Mucosa of descending colon (tissue), 3 donors: ENCODE measurements around the gene HKDC1. TPM values are rescaled to one million over a fixed set of nuclear protein-coding genes. Genes with fewer than 3 reads are reported as not detected.

Experiments used
- ATAC-seq: fragments of 200-7000 bp; cut with Tn5 transposase; one replicate; pipeline ENCODE4 v1.9.1; 2020; ENCODE audit warnings: mild to moderate bottlenecking, moderate library complexity
- DNase-seq, 3 donors: peaks; one replicate each; pipeline ENCODE4 v3.0.0-alpha.2; 2020
- H3K36me3 ChIP-seq: fragments of 200-600 bp; one replicate; pipeline ENCODE4 v1.8.0; 2021; ENCODE audit warnings: low read depth, mild to moderate bottlenecking
- H3K4me1 ChIP-seq: fragments of 200-600 bp; one replicate; pipeline ENCODE4 v1.8.0; 2021; ENCODE audit warnings: low read depth, mild to moderate bottlenecking
- H3K4me3 ChIP-seq: fragments of 200-600 bp; one replicate; pipeline ENCODE4 v1.8.0; 2021; ENCODE audit warnings: mild to moderate bottlenecking
- H3K9me3 ChIP-seq: fragments of 200-600 bp; one replicate; pipeline ENCODE4 v1.8.0; 2021; ENCODE audit warnings: mild to moderate bottlenecking
- CTCF ChIP-seq: fragments of 200-600 bp; IDR thresholded peaks from one replicate; pipeline ENCODE4 v1.8.0; 2022; ENCODE audit warnings: antibody characterized with exemption, mild to moderate bottlenecking
- intact Hi-C, 2 donors: fragments of 100-400 bp; cut with DNase I in 1 of 2; cut with micrococcal nuclease in 1 of 2; formaldehyde crosslinking; loops; one replicate each; pipeline versions ENCODE4 v1.11.0 to v1.11.1; 2022; cut with DNase I, micrococcal nuclease
- total RNA-seq, 3 donors: library from RNA; stranded (reverse); fragmentation: NEBNext Ultra II Directional in 2 of 3; extraction: Animal tissue kit (Norgen Biotek cat#: 25700) in 2 of 3; gene quantifications; one replicate each; pipeline versions ENCODE4 v1.2.1 to v1.2.4, GENCODE V29; 2021 to 2023
- donor health status: DM: no; HTN: no; CAD: no; lungs with moderate emphysema.
- donor health status: DM: no; HTN: no; CAD: no.
- donor health status: DM: no; HTN: yes; CAD: no.

Gene HKDC1
- total RNA-seq, 3 donors from 2014 or later: 20.2 to 31.2 (median 23.9) TPM

GRCh38 chr10:69242852-69243212 lies 22.7 kb downstream of the HKDC1 start:
- no peak for DNase-seq
- no peaks in the 10 kb centered on the region for H3K4me1 ChIP-seq
- ATAC-seq: no peak
- H3K9me3 ChIP-seq: no peaks in the 10 kb centered on the region
- no peaks in the 10 kb centered on the region for H3K36me3 ChIP-seq
- TF ChIP-seq CTCF: no peak
- H3K4me3 ChIP-seq: no peak overlapping the region
- intact Hi-C loops: loop anchor here in 1 of 2 donors (10.0 kb wide), 1 partner anchor 272 kb away; no protein-coding TSS in a partner anchor

- DNase-seq (no peak), ATAC-seq (no peak)
Observed at GRCh38 chr10:69243817-69244216, 23.7 kb downstream of the HKDC1 start.

GRCh38 chr10:69246036-69246435 lies 25.9 kb downstream of the HKDC1 start:
- no peak for DNase-seq
- no peaks in the 10 kb centered on the region for H3K4me1 ChIP-seq
- no peaks in the 10 kb centered on the region for H3K9me3 ChIP-seq
- no peak for TF ChIP-seq CTCF
- H3K36me3 ChIP-seq: no peaks in the 10 kb centered on the region
- ATAC-seq: no peak
- intact Hi-C loops: loop anchor here in 1 of 2 donors (10.0 kb wide), 1 partner anchor 269 kb away; no protein-coding TSS in a partner anchor
- H3K4me3 ChIP-seq: no peak overlapping the region

More at GRCh38 chr10:69243817-69244216, 23.7 kb downstream of the HKDC1 start:
- no peak overlapping the region for H3K4me3 ChIP-seq
- intact Hi-C loops: loop anchor here in 1 of 2 donors (10.0 kb wide), 1 partner anchor 271 kb away; no protein-coding TSS in a partner anchor
- no peaks in the 10 kb centered on the region for H3K36me3 ChIP-seq
- no peaks in the 10 kb centered on the region for H3K4me1 ChIP-seq
- no peak for TF ChIP-seq CTCF
- H3K9me3 ChIP-seq: no peaks in the 10 kb centered on the region

- TF ChIP-seq CTCF: no peak
Observed at GRCh38 chr10:69246581-69247312, 26.6 kb downstream of the HKDC1 start.

GRCh38 chr10:69247313-69247710 lies 27.2 kb downstream of the HKDC1 start:
- no peak for ATAC-seq

More at GRCh38 chr10:69246581-69247312, 26.6 kb downstream of the HKDC1 start:
- H3K36me3 ChIP-seq: no peaks in the 10 kb centered on the region
- H3K9me3 ChIP-seq: no peaks in the 10 kb centered on the region
- no peak overlapping the region for H3K4me3 ChIP-seq
- DNase-seq: no peak
- H3K4me1 ChIP-seq: no peaks in the 10 kb centered on the region
- intact Hi-C loops: loop anchor here in 1 of 2 donors (10.0 kb wide), 1 partner anchor 268 kb away; no protein-coding TSS in a partner anchor
- ATAC-seq: no peak

More at GRCh38 chr10:69247313-69247710, 27.2 kb downstream of the HKDC1 start:
- intact Hi-C loops: loop anchor here in 1 of 2 donors (10.0 kb wide), 1 partner anchor 267 kb away; no protein-coding TSS in a partner anchor
- TF ChIP-seq CTCF: no peak
- Histone ChIP-seq H3K4me1 (no peaks in the 10 kb centered on the region), H3K36me3 (no peaks in the 10 kb centered on the region), H3K9me3 (no peaks in the 10 kb centered on the region), H3K4me3 (no peak overlapping the region)
- no peak for DNase-seq
